ENCODE data around the gene ENKD1.

ENKD1 gene

GRCh38 chr16:67649494-67649931, 17.0 kb downstream of the ENKD1 start:
- H2AFZ ChIP-seq (ENCODE audit: low read length): no peak overlapping the region
- H3K79me2 ChIP-seq (ENCODE audit: insufficient read depth, low read length): no peaks in the 10 kb centered on the region
- H3K4me1 ChIP-seq (ENCODE audit: insufficient read depth, low read length, severe bottlenecking): peaks cover 21% of the 10 kb centered on the region
- H3K36me3 ChIP-seq (ENCODE audit: insufficient read depth, low read length): peaks cover 69% of the 10 kb centered on the region
- no peak overlapping the region for H3K9ac ChIP-seq (ENCODE audit: low read length)
- H3K27me3 ChIP-seq (ENCODE audit: insufficient read depth, low read length): no peaks in the 10 kb centered on the region
- H3K9me3 ChIP-seq (ENCODE audit: low read length): no peaks in the 10 kb centered on the region
- no peaks in the 10 kb centered on the region for H4K20me1 ChIP-seq (ENCODE audit: insufficient read depth, low read length)
- H3K4me2 ChIP-seq (ENCODE audit: low read length): no peak overlapping the region
- no peak overlapping the region for H3K4me3 ChIP-seq (ENCODE audit: low read depth, low read length, poor library complexity, severe bottlenecking)
- H3F3A ChIP-seq (ENCODE audit: insufficient read depth, low read length): no peaks in the 10 kb centered on the region
- H3K9me2 ChIP-seq (ENCODE audit: low read depth, low read length): no peaks in the 10 kb centered on the region
- TF ChIP-seq CTCF (IDR thresholded peaks at IDR 0.05; ENCODE audit: low read length): no peak
- no peak for TF ChIP-seq EZH2 (IDR thresholded peaks at IDR 0.05; ENCODE audit: borderline replicate concordance, low read length)
- no peak overlapping the region for H3K27ac ChIP-seq (ENCODE audit: low read depth, low read length, poor library complexity, severe bottlenecking)

- no peaks in the 10 kb centered on the region for H4K20me1 ChIP-seq (ENCODE audit: insufficient read depth, low read length)
- H3K9me3 ChIP-seq (ENCODE audit: low read length): no peaks in the 10 kb centered on the region
- 0 out of 2 replicates have a peak, but pooled peaks cover under 1% of the 10 kb centered on the region for H3F3A ChIP-seq (ENCODE audit: insufficient read depth, low read length)
- H3K9ac ChIP-seq (ENCODE audit: low read length): no peak overlapping the region
- no peak overlapping the region for H3K27ac ChIP-seq (ENCODE audit: low read depth, low read length, poor library complexity, severe bottlenecking)
- no peak overlapping the region for H2AFZ ChIP-seq (ENCODE audit: low read length)
- H3K27me3 ChIP-seq (ENCODE audit: insufficient read depth, low read length): no peaks in the 10 kb centered on the region
- H3K4me1 ChIP-seq (ENCODE audit: insufficient read depth, low read length, severe bottlenecking): peaks cover 27% of the 10 kb centered on the region
- no peak overlapping the region for H3K4me2 ChIP-seq (ENCODE audit: low read length)
- TF ChIP-seq CTCF (IDR thresholded peaks at IDR 0.05; ENCODE audit: low read length): no peak
- TF ChIP-seq EZH2 (IDR thresholded peaks at IDR 0.05; ENCODE audit: borderline replicate concordance, low read length): no peak
- peaks cover 64% of the 10 kb centered on the region for H3K36me3 ChIP-seq (ENCODE audit: insufficient read depth, low read length)
- H3K4me3 ChIP-seq (ENCODE audit: low read depth, low read length, poor library complexity, severe bottlenecking): no peak overlapping the region
- H3K9me2 ChIP-seq (ENCODE audit: low read depth, low read length): no peaks in the 10 kb centered on the region
- H3K79me2 ChIP-seq (ENCODE audit: insufficient read depth, low read length): no peaks in the 10 kb centered on the region
Measured at GRCh38 chr16:67648764-67649407, 17.7 kb downstream of the ENKD1 start.

- H3K27me3 ChIP-seq (ENCODE audit: insufficient read depth, low read length): no peaks in the 10 kb centered on the region
- peaks cover 30% of the 10 kb centered on the region for H3K4me1 ChIP-seq (ENCODE audit: insufficient read depth, low read length, severe bottlenecking)
- no peak for TF ChIP-seq CTCF (IDR thresholded peaks at IDR 0.05; ENCODE audit: low read length)
- TF ChIP-seq EZH2 (IDR thresholded peaks at IDR 0.05; ENCODE audit: borderline replicate concordance, low read length): no peak
- H3K9me2 ChIP-seq (ENCODE audit: low read depth, low read length): no peaks in the 10 kb centered on the region
- no peaks in the 10 kb centered on the region for H3K79me2 ChIP-seq (ENCODE audit: insufficient read depth, low read length)
- H3K9ac ChIP-seq (ENCODE audit: low read length): no peak overlapping the region
- H3K36me3 ChIP-seq (ENCODE audit: insufficient read depth, low read length): peaks cover 60% of the 10 kb centered on the region
- H3K9me3 ChIP-seq (ENCODE audit: low read length): no peaks in the 10 kb centered on the region
- H3F3A ChIP-seq (ENCODE audit: insufficient read depth, low read length): 0 out of 2 replicates have a peak, but pooled peaks cover 3% of the 10 kb centered on the region
- no peaks in the 10 kb centered on the region for H4K20me1 ChIP-seq (ENCODE audit: insufficient read depth, low read length)
- no peak overlapping the region for H3K4me3 ChIP-seq (ENCODE audit: low read depth, low read length, poor library complexity, severe bottlenecking)
- H3K4me2 ChIP-seq (ENCODE audit: low read length): no peak overlapping the region
- H3K27ac ChIP-seq (ENCODE audit: low read depth, low read length, poor library complexity, severe bottlenecking): no peak overlapping the region
- no peak overlapping the region for H2AFZ ChIP-seq (ENCODE audit: low read length)
Measured at GRCh38 chr16:67648088-67648763, 18.3 kb downstream of the ENKD1 start.
